CD4-positive, alpha-beta T cell (primary cell): Measurements from ENCODE around the gene NUDT21. TPM values are rescaled to one million over a fixed set of nuclear protein-coding genes. Genes with fewer than 3 reads are reported as not detected.

Source experiments
- ATAC-seq: fragments of 200-7000 bp; cut with Tn5 transposase; one replicate; pipeline ENCODE4 v1.10.0; 2022; ENCODE audit warnings: mild to moderate bottlenecking; ENCODE audit not compliant: poor library complexity
- CTCF ChIA-PET: fragments of 350-600 bp; sonication (Branson Sonifier 250); formaldehyde crosslinking; loops from one replicate; lab custom pipeline; 2021; ENCODE audit warnings: antibody characterized with exemption, inconsistent platforms; lab: Charles Lee
- POLR2A ChIA-PET: fragments of 350-600 bp; sonication (Branson Sonifier 250); formaldehyde crosslinking; loops from one replicate; lab custom pipeline; 2021; ENCODE audit warnings: antibody characterized with exemption, inconsistent platforms; lab: Charles Lee
- DNase-seq, 14 experiments: peaks; one replicate each; pipeline ENCODE4 v3.0.0-alpha.2; 2013 to 2020; ENCODE audit warnings: mixed read lengths in 2 of 14
- H3K27ac ChIP-seq, 2 donors: one replicate each; pipeline versions ENCODE4 v1.5.1 to v1.7.0; 2013; ENCODE audit warnings: low read length in 2 of 2, low read depth in 1 of 2, mild to moderate bottlenecking in 1 of 2
- H3K27me3 ChIP-seq, 2 experiments: 1 replicate in 1 of 2; 2 replicates in 1 of 2; pipeline versions ENCODE4 v1.6.1 to v1.7.0; 2013; ENCODE audit warnings: low read length in 2 of 2, control low read depth in 1 of 2, mild to moderate bottlenecking in 1 of 2, moderate library complexity in 1 of 2; ENCODE audit not compliant: insufficient read depth in 2 of 2, control insufficient read depth in 1 of 2
- H3K36me3 ChIP-seq: one replicate; pipeline ENCODE4 v1.6.1; 2013; ENCODE audit warnings: low read length, control low read depth; ENCODE audit not compliant: insufficient read depth
- H3K4me1 ChIP-seq: one replicate; pipeline ENCODE4 v1.6.1; 2013; ENCODE audit warnings: low read length, control low read depth; ENCODE audit not compliant: insufficient read depth
- H3K4me3 ChIP-seq: one replicate; pipeline ENCODE4 v1.5.1; 2013; ENCODE audit warnings: mild to moderate bottlenecking, low read length, moderate library complexity
- H3K9me3 ChIP-seq, 2 experiments: 1 replicate in 1 of 2; 2 replicates in 1 of 2; pipeline versions ENCODE4 v1.6.1 to v1.7.0; 2013; ENCODE audit warnings: low read length in 2 of 2, mild to moderate bottlenecking in 2 of 2, control low read depth in 1 of 2, moderate library complexity in 1 of 2; ENCODE audit not compliant: control insufficient read depth in 1 of 2, insufficient read depth in 1 of 2
- H3K27ac Mint-ChIP-seq: one replicate; pipeline ENCODE4 v1.8.0; 2020; ENCODE audit warnings: mixed read lengths
- H3K27me3 Mint-ChIP-seq: one replicate; pipeline ENCODE4 v1.8.0; 2021; ENCODE audit warnings: mixed read lengths
- H3K36me3 Mint-ChIP-seq: one replicate; pipeline ENCODE4 v1.8.0; 2021; ENCODE audit warnings: low read depth, mixed read lengths
- H3K4me1 Mint-ChIP-seq: one replicate; pipeline ENCODE4 v1.8.0; 2021; ENCODE audit warnings: low read depth, mixed read lengths
- H3K4me3 Mint-ChIP-seq: one replicate; pipeline ENCODE4 v1.8.0; 2020; ENCODE audit warnings: mild to moderate bottlenecking, mixed read lengths
- H3K9me3 Mint-ChIP-seq: one replicate; pipeline ENCODE4 v1.8.0; 2020; ENCODE audit warnings: mixed read lengths
- CTCF ChIP-seq: fragments of 200-600 bp; IDR thresholded peaks from one replicate; pipeline ENCODE4 v1.8.0; 2022; ENCODE audit warnings: antibody characterized with exemption, mild to moderate bottlenecking
- intact Hi-C, 2 experiments: fragments of 100-400 bp; cut with DNase I in 1 of 2; cut with micrococcal nuclease in 1 of 2; formaldehyde crosslinking; loops; one replicate each; pipeline versions ENCODE4 v1.15.1 to v1.9.0; 2023 to 2025; cut with DNase I, micrococcal nuclease
- total RNA-seq, 174 experiments: library from RNA in 2 of 174; stranded (reverse) in 2 of 174; gene quantifications; one replicate each; pipeline ENCODE4 v1.2.3 and lab custom pipeline; 2021 to 2026

NUDT21 gene
- total RNA-seq, 2 experiments from 2014 or later: 89.6 to 96.6 TPM

- POLR2A ChIA-PET: no interaction called here
- Mint-ChIP-seq H3K4me3 (no peak overlapping the region), H3K27me3 (no peaks in the 10 kb centered on the region), H3K27ac (no peak overlapping the region), H3K9me3 (no peaks in the 10 kb centered on the region), H3K36me3 (peaks cover 24% of the 10 kb centered on the region), H3K4me1 (peaks cover 45% of the 10 kb centered on the region)
- CTCF ChIA-PET: no interaction called here
- H3K4me3 ChIP-seq: no peak overlapping the region
- DNase-seq (no peak), ATAC-seq (no peak)
- intact Hi-C loops: no loop called here
- peaks cover 7% of the 10 kb centered on the region for H3K36me3 ChIP-seq
- no peak overlapping the region for H3K27ac ChIP-seq
- H3K9me3 ChIP-seq: no peaks in the 10 kb centered on the region
- peaks cover 3% of the 10 kb centered on the region for H3K4me1 ChIP-seq
- H3K27me3 ChIP-seq: no peaks in the 10 kb centered on the region
- TF ChIP-seq CTCF: no peak
Measured at GRCh38 chr16:56417138-56417537, 34.0 kb downstream of the NUDT21 start.

GRCh38 chr16:56415875-56416274, 35.3 kb downstream of the NUDT21 start:
- Mint-ChIP-seq H3K36me3 (peaks cover 37% of the 10 kb centered on the region), H3K27ac (no peak overlapping the region), H3K4me3 (no peak overlapping the region), H3K27me3 (no peaks in the 10 kb centered on the region), H3K4me1 (peaks cover 36% of the 10 kb centered on the region), H3K9me3 (no peaks in the 10 kb centered on the region)
- H3K4me3 ChIP-seq: no peak overlapping the region
- ATAC-seq (no peak), DNase-seq (no peak)
- intact Hi-C loops: no loop called here
- no peaks in the 10 kb centered on the region for H3K9me3 ChIP-seq
- no peak overlapping the region for H3K27ac ChIP-seq
- ChIA-PET CTCF (no interaction called here), POLR2A (no interaction called here)
- TF ChIP-seq CTCF: no peak
- no peaks in the 10 kb centered on the region for H3K27me3 ChIP-seq
- peaks cover 3% of the 10 kb centered on the region for H3K4me1 ChIP-seq
- H3K36me3 ChIP-seq: peaks cover 17% of the 10 kb centered on the region

GRCh38 chr16:56414366-56414765, 36.8 kb downstream of the NUDT21 start:
- peaks cover 50% of the 10 kb centered on the region for H3K36me3 Mint-ChIP-seq
- intact Hi-C loops: no loop called here
- Histone ChIP-seq H3K27ac (no peak overlapping the region), H3K4me1 (no peaks in the 10 kb centered on the region), H3K36me3 (peaks cover 21% of the 10 kb centered on the region), H3K27me3 (no peaks in the 10 kb centered on the region), H3K4me3 (no peak overlapping the region), H3K9me3 (no peaks in the 10 kb centered on the region)
- DNase-seq (no peak), ATAC-seq (no peak)
- no peak overlapping the region for H3K27ac Mint-ChIP-seq
- H3K9me3 Mint-ChIP-seq: no peaks in the 10 kb centered on the region
- ChIA-PET POLR2A (no interaction called here), CTCF (no interaction called here)
- H3K4me1 Mint-ChIP-seq: peaks cover 27% of the 10 kb centered on the region
- H3K27me3 Mint-ChIP-seq: no peaks in the 10 kb centered on the region
- H3K4me3 Mint-ChIP-seq: no peak overlapping the region
- no peak for TF ChIP-seq CTCF
